Glomerular endothelial cell (primary cell): ENCODE results near the gene DAPK2. TPM values are rescaled to one million over a fixed set of nuclear protein-coding genes. Genes with fewer than 3 reads are reported as not detected.
"Not testable (repeated sequence)": the region's sequence is repeated elsewhere in the genome, so short reads cannot be mapped to it uniquely, and the experiment has no call there.

Source experiments
- DNase-seq: peaks from one replicate; pipeline ENCODE4 v3.0.0-alpha.2; 2011; ENCODE audit warnings: low read depth, low spot score; ENCODE audit errors: extremely low read depth
- total RNA-seq: library from RNA; depleted of rRNA; stranded (reverse); fragments of >200 nt; gene quantifications from 2 replicates; pipeline ENCODE4 v1.2.3, GENCODE V29; 2015

The DAPK2 gene
- total RNA-seq, 1 donor from 2014 or later, result 22.3 TPM

GRCh38 chr15:63901912-63902670 lies 144.2 kb downstream of the DAPK2 start:
- no peak for DNase-seq

DNA sequence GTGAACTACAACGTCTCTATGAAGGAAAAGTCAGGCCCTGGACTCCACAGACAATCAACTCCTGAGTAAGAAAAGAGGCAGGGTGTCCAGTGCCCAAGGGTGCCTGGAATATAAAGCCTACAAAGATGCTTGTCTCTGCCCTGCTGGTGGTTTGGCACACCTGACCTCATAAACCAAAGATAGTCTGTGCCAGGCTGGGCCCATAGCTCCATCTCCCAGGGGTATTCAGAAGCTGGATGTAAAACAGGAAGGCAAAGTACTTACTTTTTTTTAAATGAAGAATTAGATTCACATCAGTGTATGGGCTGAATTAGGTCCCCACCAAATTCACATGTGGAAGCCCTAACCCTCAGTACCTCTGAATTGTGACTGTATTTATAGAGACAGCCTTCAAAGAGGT lies 146.0 kb downstream of the DAPK2 start:
- no peak for DNase-seq

- DNase-seq, result not testable (repeated sequence)
Measured at GRCh38 chr15:63899606-63900005, 146.7 kb downstream of the DAPK2 start.

DNA sequence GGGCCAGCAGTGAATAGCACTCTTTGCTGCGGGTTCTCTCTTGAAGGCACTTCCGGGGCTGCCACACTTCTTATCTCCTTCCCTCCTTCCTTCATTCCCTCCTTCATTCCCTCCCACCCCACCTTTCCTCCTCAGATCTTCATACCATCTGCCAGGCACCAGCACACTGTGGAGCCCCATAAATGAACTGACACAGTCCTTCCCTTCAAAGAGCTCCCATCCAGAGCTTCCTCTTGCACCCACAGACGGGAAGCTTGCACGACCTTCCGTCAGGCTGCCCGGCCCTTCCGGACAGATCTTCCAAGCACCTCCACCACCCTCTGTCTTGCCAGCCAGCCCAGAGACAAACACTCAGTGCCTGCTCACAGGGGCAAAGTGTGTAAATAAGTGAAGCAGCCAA lies 147.1 kb downstream of the DAPK2 start:
- no peak for DNase-seq

GRCh38 chr15:63896336-63897115 lies 149.8 kb downstream of the DAPK2 start:
- DNase-seq, result no peak

- no peak for DNase-seq
Measured at GRCh38 chr15:63895787-63896218, 150.5 kb downstream of the DAPK2 start.

DNA sequence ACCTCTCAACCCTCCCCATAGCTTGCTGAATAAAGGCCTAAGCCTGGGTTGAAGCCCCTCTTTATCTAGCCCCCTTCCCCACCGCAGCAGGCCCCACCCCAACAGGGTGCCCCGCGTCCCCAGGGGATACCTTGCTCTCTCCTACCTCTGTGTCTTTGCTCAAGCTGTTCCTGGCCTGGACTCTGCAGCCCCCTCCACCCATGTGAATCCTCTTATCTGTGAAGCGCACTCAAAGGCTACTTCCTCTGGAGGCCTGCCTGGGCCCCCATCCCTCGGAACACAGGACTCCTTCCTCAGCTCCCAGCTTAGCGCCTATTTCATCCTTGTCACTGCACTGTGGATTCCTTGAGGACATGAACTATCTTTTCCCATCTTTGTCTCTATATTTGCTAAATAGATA lies 151.1 kb downstream of the DAPK2 start:
- no peak for DNase-seq

GRCh38 chr15:63894662-63894949 lies 151.7 kb downstream of the DAPK2 start:
- DNase-seq, result no peak

DNA sequence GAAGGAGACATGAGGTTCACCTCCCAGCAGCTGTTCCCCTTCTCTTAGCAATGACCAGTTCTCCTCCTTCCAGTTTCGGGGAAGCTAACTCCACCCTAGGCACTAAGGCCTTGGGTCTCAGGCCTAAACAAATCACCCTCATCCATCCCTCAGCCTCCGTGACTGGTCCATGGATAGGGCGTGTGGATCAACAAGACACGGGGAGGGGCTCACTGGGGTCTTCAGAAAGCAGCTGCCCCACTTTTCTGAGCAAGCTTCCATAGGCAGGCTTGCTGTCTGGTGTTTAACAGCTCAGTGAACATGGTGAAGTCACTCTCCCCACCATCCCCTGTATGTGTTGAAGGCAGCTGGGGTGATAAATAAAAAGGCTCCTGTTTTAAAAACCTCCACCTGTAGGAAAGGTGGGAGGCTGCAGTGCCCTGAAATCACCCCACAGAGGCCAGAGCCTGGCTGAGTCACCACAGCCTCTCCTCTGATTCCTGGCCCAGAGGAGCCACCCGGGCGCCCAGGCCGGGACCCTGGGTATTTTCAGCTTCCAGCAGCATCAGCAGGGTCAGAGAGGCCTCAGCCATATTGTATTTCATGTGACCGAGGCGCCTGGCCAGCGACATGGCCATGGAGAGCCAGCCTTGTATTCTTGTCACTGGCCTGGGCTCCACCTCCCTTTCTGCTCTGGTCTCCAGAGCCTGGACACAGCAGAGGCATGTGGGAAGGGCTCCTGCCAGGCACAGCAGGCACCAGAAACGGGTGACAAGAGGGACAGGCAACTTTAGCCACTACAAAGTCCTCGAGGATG lies 152.2 kb downstream of the DAPK2 start:
- no peak for DNase-seq

- DNase-seq, result no peak
Measured at GRCh38 chr15:63892794-63893441, 153.4 kb downstream of the DAPK2 start.

DNA sequence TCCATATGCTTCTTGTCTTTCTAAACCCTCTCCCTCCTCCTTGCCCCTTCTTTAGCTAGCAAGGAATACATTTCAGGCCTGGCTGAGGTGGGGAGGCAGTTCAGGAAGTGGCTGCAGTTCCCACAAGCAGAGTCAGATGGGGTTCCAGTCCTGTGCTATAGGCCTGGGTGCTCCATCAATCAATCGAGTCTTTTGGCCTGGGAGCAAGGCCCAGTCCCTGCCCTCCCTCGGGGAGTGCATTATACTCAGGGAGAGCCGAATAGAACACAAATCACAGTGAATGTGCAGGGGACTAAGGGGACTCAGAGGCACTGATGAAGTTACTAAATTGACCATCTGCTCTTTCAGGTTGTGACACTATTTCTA lies 154.5 kb downstream of the DAPK2 start:
- no peak for DNase-seq

DNA sequence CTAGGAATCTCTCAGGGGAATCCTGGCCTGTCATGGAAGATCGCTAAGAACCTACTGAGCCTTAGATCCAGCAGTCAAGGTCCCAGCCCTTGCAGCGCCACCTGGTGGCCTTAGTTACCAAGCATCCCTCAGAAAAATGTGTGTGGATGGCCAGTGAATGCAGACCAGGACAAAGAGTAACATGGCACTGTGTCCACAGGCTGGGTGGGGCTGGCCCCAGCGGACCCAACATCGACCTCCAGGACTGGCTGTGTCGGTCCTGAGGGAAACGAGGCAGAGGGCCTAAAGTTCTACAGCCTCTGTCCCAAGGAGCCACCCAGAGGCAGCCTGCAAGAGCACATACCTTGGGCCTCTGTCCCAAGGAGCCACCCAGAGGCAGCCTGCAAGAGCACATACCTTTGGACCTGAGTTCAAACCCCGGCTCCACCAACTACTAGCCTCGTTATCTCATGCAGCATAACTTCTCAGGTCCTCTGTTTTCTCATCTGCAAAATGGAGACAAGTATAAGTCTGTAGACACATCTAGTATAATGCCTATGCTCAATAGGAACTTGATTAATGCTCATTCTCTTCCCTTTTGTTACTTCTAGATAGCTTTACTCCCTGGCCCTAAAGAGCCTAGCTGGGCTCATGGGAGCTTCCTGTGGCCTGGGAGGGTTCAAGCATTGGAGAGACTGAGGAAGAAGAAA lies 155.1 kb downstream of the DAPK2 start:
- DNase-seq, result peak; percentile 72

- DNase-seq, result no peak
Measured at GRCh38 chr15:63890617-63891016, 155.7 kb downstream of the DAPK2 start.

- DNase-seq, result no peak
Measured at GRCh38 chr15:63889831-63890230, 156.5 kb downstream of the DAPK2 start.

- no peak for DNase-seq
Measured at GRCh38 chr15:63888823-63889222, 157.5 kb downstream of the DAPK2 start.

DNA sequence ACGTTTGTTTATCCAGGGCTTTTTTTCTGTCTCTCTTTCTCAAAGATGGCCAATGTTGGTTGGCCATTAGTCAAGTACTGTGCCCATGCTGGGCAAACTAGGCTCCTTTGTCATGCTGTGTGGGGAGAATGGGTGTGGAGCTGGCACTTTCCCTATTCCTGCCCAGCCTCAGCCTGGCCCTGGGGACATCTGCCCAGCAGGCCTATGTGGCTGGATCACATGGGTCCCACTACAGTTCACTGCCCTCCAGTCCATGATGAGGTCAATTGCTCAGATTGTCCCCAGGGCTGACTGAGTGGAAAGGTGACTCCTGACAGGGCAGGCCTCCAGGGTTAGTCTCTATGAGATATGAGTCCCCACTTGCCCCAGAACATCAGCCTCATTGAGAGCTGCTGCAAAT lies 158.1 kb downstream of the DAPK2 start:
- no peak for DNase-seq

DNA sequence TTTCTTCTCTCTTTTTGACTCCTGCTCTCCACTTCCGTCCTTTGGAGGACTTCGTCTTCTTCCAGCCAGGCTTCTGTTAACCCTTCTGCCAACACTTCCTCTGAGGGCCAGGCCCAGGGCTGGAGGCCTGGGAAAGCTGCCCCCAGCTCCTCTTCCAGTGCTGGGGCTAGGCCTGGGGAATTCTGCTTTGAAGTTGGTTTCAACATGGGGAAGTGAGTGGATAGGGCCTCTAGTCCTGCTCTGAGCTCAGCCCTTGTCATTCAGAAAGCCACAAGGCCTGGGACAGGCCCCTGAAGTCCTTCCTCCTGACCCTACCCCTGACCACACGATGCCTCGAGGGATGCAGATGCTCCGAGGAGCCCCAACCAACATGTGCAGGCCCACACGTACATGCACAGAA lies 158.7 kb downstream of the DAPK2 start:
- DNase-seq, result no peak

DNA sequence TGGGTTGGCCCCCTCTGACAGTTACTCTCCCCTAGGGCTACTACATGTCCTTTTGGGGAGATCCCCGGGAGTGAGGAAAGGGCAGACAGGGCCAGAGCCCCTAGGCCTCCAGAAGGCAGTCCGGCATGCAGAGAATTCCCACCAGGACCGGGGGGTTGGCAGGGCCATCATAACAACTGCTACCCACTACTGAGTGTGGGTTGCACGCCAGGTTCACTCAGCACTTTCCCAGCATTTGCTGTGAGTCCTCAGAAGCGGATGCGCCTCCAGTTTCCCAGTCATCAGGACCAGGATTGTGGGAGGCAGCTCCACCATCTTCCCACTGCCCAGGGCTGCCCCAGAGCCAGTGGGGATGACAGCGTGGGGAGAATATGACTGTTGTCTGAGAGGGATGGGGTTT lies 161.3 kb downstream of the DAPK2 start:
- DNase-seq, result no peak

DNA sequence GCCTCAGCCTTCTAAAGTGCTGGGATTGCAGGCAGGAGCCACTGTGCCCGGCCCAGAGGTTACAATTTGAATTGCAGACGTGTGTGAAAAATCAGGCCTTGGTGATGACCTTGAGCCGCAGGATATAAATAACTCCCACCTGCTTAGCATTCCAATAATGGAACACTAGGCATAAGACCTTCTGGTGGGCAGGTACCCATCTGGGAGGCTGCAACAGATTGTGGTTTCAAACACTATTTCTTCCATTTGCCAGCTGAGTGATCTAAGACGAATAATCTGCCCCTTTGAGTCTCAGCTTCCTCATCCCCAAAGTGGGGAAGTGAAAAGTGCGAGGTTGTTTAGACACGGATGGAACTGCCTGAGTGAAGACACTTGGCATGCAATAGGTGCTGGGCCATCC lies 164.9 kb downstream of the DAPK2 start:
- DNase-seq, result no peak

GRCh38 chr15:63880744-63881143 lies 165.5 kb downstream of the DAPK2 start:
- peak; percentile 60 for DNase-seq

DNA sequence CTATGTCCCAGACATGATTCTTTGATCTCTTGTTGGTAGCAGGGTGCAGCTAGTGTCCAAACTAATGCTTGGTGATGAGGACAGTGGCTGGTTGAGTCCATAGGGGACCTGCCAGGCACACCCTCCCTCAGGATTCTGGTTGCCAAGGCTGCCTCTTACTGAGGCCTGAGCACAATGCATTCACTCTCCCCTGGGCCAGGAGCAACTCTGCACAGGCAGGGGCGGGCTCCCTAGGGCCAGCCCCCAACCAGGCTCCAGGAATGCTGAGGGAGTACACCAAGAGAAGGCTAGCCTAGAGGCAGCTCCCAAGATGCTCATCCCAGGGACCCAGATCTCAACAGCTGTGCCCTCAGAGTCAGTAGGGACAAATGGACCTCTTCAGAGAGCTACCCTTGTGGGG lies 166.3 kb downstream of the DAPK2 start:
- DNase-seq, result no peak
